Lung (tissue), 12 donors: Measurements from ENCODE around the gene FGFR1OP2. TPM values are rescaled to one million over a fixed set of nuclear protein-coding genes. Genes with fewer than 3 reads are reported as not detected.
"Not testable (repeated sequence)": the region's sequence is repeated elsewhere in the genome, so short reads cannot be mapped to it uniquely, and the experiment has no call there.

Source experiments
- ATAC-seq: fragments of 200-7000 bp; cut with Tn5 transposase; one replicate; pipeline ENCODE4 v1.9.1; 2020; ENCODE audit warnings: moderate number of reproducible peaks; ENCODE audit not compliant: insufficient read depth, low FRiP score
- DNase-seq, 3 donors: peaks; one replicate each; pipeline ENCODE4 v3.0.0-alpha.2; 2013 to 2017
- H3K27ac ChIP-seq, 2 donors: one replicate each; pipeline ENCODE4 v1.5.1; 2013; ENCODE audit warnings: mild to moderate bottlenecking in 2 of 2, moderate library complexity in 2 of 2, control low read depth in 1 of 2, inconsistent platforms in 1 of 2, low read depth in 1 of 2, low read length in 1 of 2
- H3K27me3 ChIP-seq, 3 donors: one replicate each; pipeline ENCODE4 v1.5.1; 2013; ENCODE audit warnings: low read length in 2 of 3; ENCODE audit not compliant: control insufficient read depth in 3 of 3, insufficient read depth in 3 of 3
- H3K36me3 ChIP-seq, 4 donors: one replicate each; pipeline ENCODE4 v1.5.1; 2013; ENCODE audit warnings: low read length in 4 of 4, mild to moderate bottlenecking in 1 of 4, moderate library complexity in 1 of 4; ENCODE audit not compliant: control insufficient read depth in 4 of 4, insufficient read depth in 4 of 4
- H3K4me1 ChIP-seq, 5 donors: one replicate each; pipeline ENCODE4 v1.5.1; 2013; ENCODE audit warnings: low read length in 5 of 5, mild to moderate bottlenecking in 2 of 5, moderate library complexity in 1 of 5; ENCODE audit not compliant: control insufficient read depth in 5 of 5, insufficient read depth in 5 of 5
- H3K4me3 ChIP-seq: one replicate; pipeline ENCODE4 v1.5.1; 2013; ENCODE audit warnings: mild to moderate bottlenecking, control low read depth, moderate library complexity
- H3K9ac ChIP-seq, 2 donors: one replicate each; pipeline ENCODE4 v1.5.1; 2013; ENCODE audit warnings: low read length in 2 of 2, control low read depth in 1 of 2; ENCODE audit not compliant: insufficient read depth in 1 of 2
- H3K9me3 ChIP-seq, 4 donors: one replicate each; pipeline ENCODE4 v1.5.1; 2013; ENCODE audit warnings: low read length in 3 of 4, mild to moderate bottlenecking in 1 of 4, moderate library complexity in 1 of 4; ENCODE audit not compliant: control insufficient read depth in 4 of 4, insufficient read depth in 3 of 4
- WGBS, 2 donors: extraction: QIAGEN DNeasy Blood & Tissue Kit; methylation state at CpG; one replicate each; pipeline ENCODE4 v1.1.7; 2013; 5-methylcytosine and 5-hydroxymethylcytosine counted together
- polyA plus RNA-seq, 2 donors: library from polyadenylated mRNA; stranded (reverse); fragments of 200-250 nt; gene quantifications; one replicate each; pipeline ENCODE4 v1.2.1, GENCODE V29; 2013
- total RNA-seq, 2 donors: library from RNA; depleted of rRNA in 1 of 2; stranded (reverse); fragments of >200 nt in 1 of 2; gene quantifications; one replicate each; pipeline ENCODE4 v1.2.1, GENCODE V29; 2014 to 2021
- TF ChIP-seq, protein P1 (sequence below): IDR thresholded peaks from 2 replicates; pipeline ENCODE4 v1.5.1; 2012; ENCODE audit warnings: mild to moderate bottlenecking; ENCODE audit errors: control extremely low read depth, extremely low read depth
- donor health status: control.
- donor health status: control.
- donor health status: Bipolar disorder and iron deficiency.
- donor health status: healthy.
- donor health status: DM: yes; HTN: yes; CAD: no.

Gene FGFR1OP2
- total and polyA plus RNA-seq, 4 donors: 32.8 to 110 (median 39.2) TPM

DNA sequence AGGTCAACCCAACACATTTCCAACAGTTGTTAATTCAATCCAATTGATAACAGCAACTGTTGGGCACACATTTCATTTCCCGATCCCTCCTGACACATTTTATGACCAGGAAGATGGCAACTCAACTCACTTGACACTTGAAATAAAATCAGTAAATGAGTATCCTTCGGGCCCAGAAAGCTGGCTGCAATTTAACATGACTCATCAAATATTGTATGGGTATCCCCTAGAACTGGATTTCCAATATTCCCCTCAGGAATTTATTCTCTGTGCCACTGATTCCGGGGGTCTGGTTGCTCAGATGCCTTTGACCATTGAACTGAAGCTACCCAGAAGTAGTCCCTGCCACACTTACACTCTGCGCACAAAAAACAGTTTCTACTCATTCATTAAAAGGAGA is 42.6 kb upstream of the FGFR1OP2 start:
- no peak overlapping the region for H3K9ac ChIP-seq
- no peak overlapping the region for H3K4me3 ChIP-seq
- 87 to 88% methylated on average over 4 of the region's 4 CpGs for WGBS, 2 donors
- no peaks in the 10 kb centered on the region for H3K27me3 ChIP-seq
- H3K36me3 ChIP-seq: peaks cover 0 to 10% (median 5%) of the 10 kb centered on the region in 4 donors
- ATAC-seq (no peak), DNase-seq (no peak)
- TF ChIP-seq, protein P1, sequence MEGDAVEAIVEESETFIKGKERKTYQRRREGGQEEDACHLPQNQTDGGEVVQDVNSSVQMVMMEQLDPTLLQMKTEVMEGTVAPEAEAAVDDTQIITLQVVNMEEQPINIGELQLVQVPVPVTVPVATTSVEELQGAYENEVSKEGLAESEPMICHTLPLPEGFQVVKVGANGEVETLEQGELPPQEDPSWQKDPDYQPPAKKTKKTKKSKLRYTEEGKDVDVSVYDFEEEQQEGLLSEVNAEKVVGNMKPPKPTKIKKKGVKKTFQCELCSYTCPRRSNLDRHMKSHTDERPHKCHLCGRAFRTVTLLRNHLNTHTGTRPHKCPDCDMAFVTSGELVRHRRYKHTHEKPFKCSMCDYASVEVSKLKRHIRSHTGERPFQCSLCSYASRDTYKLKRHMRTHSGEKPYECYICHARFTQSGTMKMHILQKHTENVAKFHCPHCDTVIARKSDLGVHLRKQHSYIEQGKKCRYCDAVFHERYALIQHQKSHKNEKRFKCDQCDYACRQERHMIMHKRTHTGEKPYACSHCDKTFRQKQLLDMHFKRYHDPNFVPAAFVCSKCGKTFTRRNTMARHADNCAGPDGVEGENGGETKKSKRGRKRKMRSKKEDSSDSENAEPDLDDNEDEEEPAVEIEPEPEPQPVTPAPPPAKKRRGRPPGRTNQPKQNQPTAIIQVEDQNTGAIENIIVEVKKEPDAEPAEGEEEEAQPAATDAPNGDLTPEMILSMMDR: no peak
- no peaks in the 10 kb centered on the region for H3K9me3 ChIP-seq
- H3K4me1 ChIP-seq: no peaks in the 10 kb centered on the region
- no peak overlapping the region for H3K27ac ChIP-seq

DNA sequence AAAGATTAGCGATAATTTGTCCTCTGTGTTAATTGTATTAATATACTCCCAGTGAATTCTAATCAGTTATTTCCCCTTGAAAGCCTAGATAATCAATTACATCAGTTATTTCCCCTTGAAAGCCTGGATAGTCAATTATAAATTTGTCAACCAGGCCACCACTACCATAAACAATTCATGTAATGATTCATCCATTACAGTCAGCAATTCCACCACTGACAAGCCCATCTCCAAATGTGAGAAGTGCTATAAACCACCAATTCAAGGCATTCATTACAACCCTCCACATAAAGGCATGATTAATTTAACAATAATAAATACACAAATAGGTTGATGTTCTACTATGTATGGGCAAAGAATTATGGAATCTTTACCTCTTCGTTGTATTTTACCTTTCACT is 41.4 kb upstream of the FGFR1OP2 start:
- 96 to 98% methylated on average over 2 of the region's 2 CpGs for WGBS, 2 donors
- TF ChIP-seq, protein P1: no peak
- H3K36me3 ChIP-seq: peaks cover 0 to 10% (median 8%) of the 10 kb centered on the region in 4 donors
- H3K27ac ChIP-seq: no peak overlapping the region
- ATAC-seq (no peak), DNase-seq (no peak)
- H3K4me1 ChIP-seq: no peaks in the 10 kb centered on the region
- no peaks in the 10 kb centered on the region for H3K27me3 ChIP-seq
- no peaks in the 10 kb centered on the region for H3K9me3 ChIP-seq
- H3K4me3 ChIP-seq: no peak overlapping the region
- no peak overlapping the region for H3K9ac ChIP-seq

DNA sequence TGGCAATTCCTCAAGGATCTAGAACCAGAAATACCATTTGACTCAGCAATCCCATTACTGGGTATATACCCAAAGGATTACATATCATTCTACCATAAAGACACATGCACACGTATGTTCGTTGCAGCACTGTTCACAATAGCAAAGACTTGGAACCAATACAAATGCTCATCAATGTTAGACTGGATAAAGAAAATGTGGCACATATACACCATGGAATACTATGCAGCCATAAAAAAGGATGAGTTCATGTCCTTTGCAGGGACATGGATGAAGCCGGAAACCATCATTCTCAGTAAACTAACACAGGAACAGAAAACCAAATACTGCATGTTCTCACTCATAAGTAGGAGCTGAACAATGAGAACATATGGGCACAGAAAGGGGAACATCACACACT is 34.9 kb upstream of the FGFR1OP2 start:
- H3K27me3 ChIP-seq, H3K9me3 ChIP-seq, H3K27ac ChIP-seq, H3K4me3 ChIP-seq, H3K4me1 ChIP-seq, ATAC-seq, DNase-seq, H3K9ac ChIP-seq: not testable (repeated sequence)
- 98 to 100% methylated on average over 2 of the region's 3 CpGs for WGBS, 2 donors
- H3K36me3 ChIP-seq: peaks cover 0 to 16% (median 13%) of the 10 kb centered on the region in 4 donors

DNA sequence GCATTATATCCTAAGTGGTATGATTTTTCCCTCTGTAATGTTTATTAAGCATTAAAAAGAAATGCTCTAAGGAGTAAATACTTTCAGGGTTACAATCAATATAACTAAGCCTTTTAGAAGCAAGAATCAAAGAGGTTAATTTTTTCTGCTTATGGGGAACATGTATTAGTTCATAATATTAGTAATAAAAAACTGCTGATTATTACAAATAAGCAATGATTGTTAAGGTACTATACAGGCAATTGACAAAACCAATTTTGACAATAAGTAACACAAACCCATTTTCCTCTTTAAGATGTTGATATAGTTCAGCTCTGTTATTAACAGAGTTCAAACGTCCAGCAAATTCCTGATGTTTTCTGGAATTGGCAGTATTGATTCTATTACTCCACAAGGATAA is 32.2 kb upstream of the FGFR1OP2 start:
- H3K4me3 ChIP-seq: no peak overlapping the region
- H3K27me3 ChIP-seq: no peaks in the 10 kb centered on the region
- peaks cover 7 to 21% (median 14%) of the 10 kb centered on the region in 4 donors for H3K36me3 ChIP-seq
- no peak overlapping the region for H3K9ac ChIP-seq
- H3K9me3 ChIP-seq: no peaks in the 10 kb centered on the region
- no peak for DNase-seq
- WGBS, 2 donors: 71 to 72% methylated on average over 1 of the region's 1 CpG
- peaks cover 0 to 4% (median 0%) of the 10 kb centered on the region in 5 donors for H3K4me1 ChIP-seq
- TF ChIP-seq, protein P1: no peak
- no peak overlapping the region for H3K27ac ChIP-seq
- no peak for ATAC-seq
